Motor neuron (in vitro differentiated cells): Measurements from ENCODE around the gene TMEM45B. TPM values are rescaled to one million over a fixed set of nuclear protein-coding genes. Genes with fewer than 3 reads are reported as not detected.
"Not testable (repeated sequence)": the region's sequence is repeated elsewhere in the genome, so short reads cannot be mapped to it uniquely, and the experiment has no call there.

ENCODE experiments used
- ATAC-seq, 8 experiments: fragments of 200-7000 bp; cut with Tn5 transposase; replicated peaks in 6 of 8; 2 replicates each; pipeline ENCODE4 v1.8.0; 2021; ENCODE audit warnings: mild to moderate bottlenecking in 8 of 8, moderate library complexity in 8 of 8
- H3K27ac ChIP-seq, 2 donors: fragments of 250-450 bp; sonication (Bioruptor Pico); 2 replicates each; pipeline ENCODE4 v1.9.0; 2021; ENCODE audit warnings: antibody characterized with exemption in 2 of 2, mild to moderate bottlenecking in 2 of 2, moderate library complexity in 1 of 2
- H3K4me1 ChIP-seq, 2 donors: fragments of 250-450 bp; sonication (Bioruptor Pico); replicated peaks in 1 of 2; 2 replicates each; pipeline ENCODE4 v1.6.1; 2021; ENCODE audit warnings: antibody characterized with exemption in 2 of 2, mild to moderate bottlenecking in 2 of 2, moderate library complexity in 1 of 2
- H3K4me3 ChIP-seq, 5 donors: fragments of 250-450 bp; sonication (Bioruptor Pico); 2 replicates each; pipeline ENCODE4 v1.9.0; 2021; ENCODE audit warnings: antibody characterized with exemption in 5 of 5, mild to moderate bottlenecking in 5 of 5, moderate library complexity in 4 of 5
- WGBS, 10 experiments: fragments of 450-650 bp; shearing (Covaris generic); methylation state at CpG; one replicate each; pipeline ENCODE4 v1.0.0; 2022; 5-methylcytosine and 5-hydroxymethylcytosine counted together
- in situ Hi-C, 9 experiments: fragments of 400-800 bp; cut with MboI; loops; one replicate each; pipeline ENCODE4 v1.15.0; 2021; ENCODE audit warnings: low sequenced_read_pairs in 9 of 9, low pct_unique_long_range_greater_than_20kb in 2 of 9; ENCODE audit not compliant: unreplicated experiment in 9 of 9
- total RNA-seq, 8 experiments: library from RNA; unstranded; fragments of 300-600 nt; gene quantifications; 2 replicates each; pipeline versions ENCODE4 v1.2.3 to v1.2.4, GENCODE V29; 2022

TMEM45B gene
- total RNA-seq, 8 experiments from 2014 or later = 0.11 to 0.58 (median 0.21) TPM

DNA sequence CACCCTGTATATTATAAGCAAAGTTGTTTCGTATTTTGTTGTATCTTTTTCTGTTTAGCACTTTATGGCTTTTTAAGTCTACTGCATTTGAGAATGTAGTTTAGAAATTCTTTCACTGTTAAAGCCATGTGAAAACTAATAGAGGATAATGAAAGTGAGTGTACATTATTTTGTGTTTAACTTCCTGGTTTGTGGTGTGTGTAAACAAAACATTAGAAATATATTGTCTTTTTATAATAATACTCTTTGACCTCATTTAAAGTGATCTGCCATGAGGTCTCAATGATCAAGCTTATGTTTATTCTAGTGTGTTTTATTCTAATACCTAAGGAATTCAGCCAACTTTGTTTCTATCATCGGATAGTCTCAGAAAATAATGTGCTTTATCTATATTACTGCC is 27.4 kb upstream of the TMEM45B start:
- H3K4me3 ChIP-seq = no peak overlapping the region
- no peak for ATAC-seq
- 0 to 100% (median 62%) methylated on average over 1 to 2 of the region's 2 CpGs for WGBS, 10 experiments
- no peak overlapping the region for H3K27ac ChIP-seq
- H3K4me1 ChIP-seq = no peaks in the 10 kb centered on the region
- in situ Hi-C loops = no loop called here

DNA sequence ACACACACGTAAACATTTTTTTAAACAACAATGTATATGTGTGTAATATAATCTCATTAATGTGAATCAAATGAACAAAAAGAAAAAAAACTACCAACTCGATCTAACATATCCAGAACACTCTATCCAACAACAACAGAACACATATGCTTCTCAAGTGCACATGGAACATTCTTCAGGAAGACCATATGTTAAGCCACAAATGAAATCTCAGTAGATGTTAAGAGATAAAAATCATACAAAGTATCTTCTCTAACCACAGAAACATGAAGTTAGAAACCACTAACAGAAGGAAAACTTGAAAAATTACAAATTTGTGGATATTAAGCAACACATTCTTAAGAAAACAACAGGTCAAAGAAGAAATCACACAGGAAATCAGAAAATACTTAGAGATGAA is 25.5 kb upstream of the TMEM45B start:
- Histone ChIP-seq H3K27ac (no peak overlapping the region), H3K4me3 (no peak overlapping the region), H3K4me1 (no peaks in the 10 kb centered on the region)
- ATAC-seq = no peak
- WGBS, 10 experiments = 0 to 83% (median 52%) methylated on average over 1 to 2 of the region's 2 CpGs; no CpG with 5 or more reads in 1 of the 10 experiments
- in situ Hi-C loops = no loop called here

DNA sequence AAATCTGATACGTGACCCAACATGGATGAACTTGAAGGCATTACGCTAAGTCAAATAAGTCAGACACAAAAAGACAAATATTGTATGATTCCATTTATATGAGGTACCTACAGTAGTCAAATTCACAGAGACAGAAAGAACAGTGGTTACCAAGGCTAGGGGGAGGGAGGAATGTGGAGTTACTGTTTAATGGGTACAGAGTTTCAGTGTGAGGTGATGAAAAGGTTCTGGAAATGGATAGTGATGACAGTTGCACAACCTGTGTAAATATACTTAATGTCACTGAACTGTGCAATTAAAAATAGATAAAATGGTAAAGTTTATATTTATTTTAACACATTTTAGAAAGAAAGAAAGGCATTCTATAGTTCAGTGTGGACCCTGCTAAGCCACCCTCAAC is 24.1 kb upstream of the TMEM45B start:
- 70 to 100% (median 89%) methylated on average over 1 to 2 of the region's 2 CpGs; no CpG with 5 or more reads in 2 of the 10 experiments for WGBS, 10 experiments
- Histone ChIP-seq H3K27ac (no peak overlapping the region), H3K4me3 (no peak overlapping the region), H3K4me1 (no peaks in the 10 kb centered on the region)
- ATAC-seq = no peak
- in situ Hi-C loops = no loop called here

DNA sequence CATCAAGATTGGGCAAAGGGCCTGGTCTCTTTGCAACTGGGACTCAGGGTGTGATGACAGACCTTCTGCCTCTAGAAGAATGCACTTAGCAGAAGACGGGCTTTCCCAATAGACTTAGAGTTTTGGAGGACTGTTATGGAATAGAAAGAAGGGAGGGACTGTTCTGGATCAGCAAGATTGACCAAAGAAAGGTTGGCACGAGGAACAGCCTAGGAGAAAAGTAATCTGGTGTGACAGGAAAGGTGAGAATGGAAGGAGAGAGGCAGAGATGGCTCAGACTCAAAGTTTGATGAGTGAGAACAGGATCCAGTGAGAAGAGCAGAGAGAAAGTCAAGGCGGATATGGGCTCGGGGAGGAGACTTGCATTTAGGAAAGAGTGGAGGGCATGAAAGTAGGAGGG is 23.0 kb upstream of the TMEM45B start:
- in situ Hi-C loops = no loop called here
- H3K4me3 ChIP-seq = no peak overlapping the region
- H3K4me1 ChIP-seq = no peaks in the 10 kb centered on the region
- 0 to 70% (median 16%) methylated on average over 1 to 4 of the region's 4 CpGs; no CpG with 5 or more reads in 1 of the 10 experiments for WGBS, 10 experiments
- no peak overlapping the region for H3K27ac ChIP-seq
- ATAC-seq = no peak

DNA sequence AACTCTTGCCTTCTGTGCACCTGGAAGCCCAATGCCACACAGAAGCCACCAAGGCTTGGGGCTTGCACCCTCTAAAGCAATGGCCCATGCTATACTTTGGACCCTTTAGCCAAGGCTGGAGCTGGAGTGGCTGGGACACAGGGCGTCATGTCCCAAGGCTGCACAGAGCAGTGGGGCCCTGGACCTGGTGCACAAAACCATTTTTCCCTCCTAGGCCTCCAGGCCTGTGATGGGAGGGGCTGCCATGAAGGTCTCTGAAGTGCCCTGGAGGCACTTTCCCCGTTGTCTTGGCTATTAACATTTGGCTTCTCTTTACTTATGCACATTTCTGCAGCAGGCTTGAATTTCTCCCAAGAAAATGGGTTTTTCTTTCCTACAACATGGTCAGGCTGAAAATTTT is 20.6 kb upstream of the TMEM45B start:
- 0 to 38% (median 0%) methylated on average over 1 to 2 of the region's 2 CpGs; no CpG with 5 or more reads in 5 of the 10 experiments for WGBS, 10 experiments
- Histone ChIP-seq H3K27ac (no peak overlapping the region), H3K4me1 (no peaks in the 10 kb centered on the region), H3K4me3 (no peak overlapping the region)
- in situ Hi-C loops = no loop called here
- ATAC-seq = no peak

DNA sequence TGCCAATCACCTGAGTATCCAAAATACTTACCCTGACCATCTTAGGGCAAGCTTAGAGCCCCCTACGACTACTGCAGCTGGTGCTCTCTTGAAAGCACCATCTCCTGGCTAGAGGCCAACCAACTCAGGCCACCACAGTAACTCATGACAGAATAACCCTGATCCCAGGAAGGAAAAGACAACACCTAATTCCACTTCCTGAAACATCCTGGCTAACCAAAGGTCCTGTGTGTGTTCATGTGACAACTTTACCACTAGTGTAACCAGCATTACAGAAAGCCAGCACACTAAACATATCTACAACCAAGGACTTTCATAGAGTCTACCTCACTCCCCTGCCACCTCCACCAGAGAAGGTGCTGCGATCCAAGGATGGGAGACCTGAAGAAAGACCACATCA is 17.4 kb upstream of the TMEM45B start:
- no peaks in the 10 kb centered on the region for H3K4me1 ChIP-seq
- no peak overlapping the region for H3K4me3 ChIP-seq
- in situ Hi-C loops = no loop called here
- ATAC-seq = no peak
- H3K27ac ChIP-seq = no peak overlapping the region
- WGBS, 10 experiments = 0 to 77% (median 29%) methylated on average over 1 to 2 of the region's 2 CpGs; no CpG with 5 or more reads in 4 of the 10 experiments

DNA sequence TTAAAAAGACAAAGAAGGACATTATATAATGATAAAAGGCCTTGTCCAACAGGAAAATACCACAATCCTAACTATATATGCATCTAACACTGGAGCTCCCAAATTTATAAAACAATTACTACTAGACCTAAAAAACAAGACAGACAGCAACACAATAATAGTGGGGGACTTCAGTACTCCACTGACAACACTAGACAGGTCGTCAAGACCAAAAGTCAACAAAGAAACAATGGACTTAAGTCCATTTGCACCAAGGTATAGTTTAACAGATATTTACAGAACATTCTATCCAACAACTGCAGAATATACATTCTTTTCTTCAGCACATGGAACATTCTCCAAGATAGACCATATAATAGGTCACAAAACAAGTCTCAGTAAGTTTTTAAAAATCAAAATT is 15.5 kb upstream of the TMEM45B start:
- H3K4me3 ChIP-seq, H3K4me1 ChIP-seq, H3K27ac ChIP-seq, ATAC-seq, in situ Hi-C loops: not testable (repeated sequence)
- 0 to 67% (median 25%) methylated on average over 1 of the region's 1 CpG; no CpG with 5 or more reads in 4 of the 10 experiments for whole genome bisulfite sequencing, 10 experiments

DNA sequence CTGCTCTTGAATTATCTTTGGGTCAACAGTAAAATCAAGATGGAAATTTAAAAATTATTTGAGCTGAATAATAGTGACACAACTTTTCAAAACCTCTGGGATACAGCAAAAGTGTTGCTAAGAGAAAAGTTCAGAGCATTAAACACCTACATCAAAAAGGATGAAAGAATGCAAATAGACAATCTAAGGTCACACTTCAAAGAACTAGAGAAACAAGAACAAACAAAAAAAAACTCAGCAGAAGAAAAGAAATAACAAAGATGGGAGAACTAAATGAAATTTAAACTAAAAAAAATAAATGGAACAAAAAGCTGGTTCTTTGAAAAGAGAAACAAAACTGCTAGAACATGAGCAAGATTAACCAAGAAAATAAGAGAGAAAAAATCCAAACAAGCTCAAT is 15.0 kb upstream of the TMEM45B start:
- in situ Hi-C loops = no loop called here
- no peak overlapping the region for H3K27ac ChIP-seq
- ATAC-seq = no peak
- no peak overlapping the region for H3K4me3 ChIP-seq
- H3K4me1 ChIP-seq = no peaks in the 10 kb centered on the region

DNA sequence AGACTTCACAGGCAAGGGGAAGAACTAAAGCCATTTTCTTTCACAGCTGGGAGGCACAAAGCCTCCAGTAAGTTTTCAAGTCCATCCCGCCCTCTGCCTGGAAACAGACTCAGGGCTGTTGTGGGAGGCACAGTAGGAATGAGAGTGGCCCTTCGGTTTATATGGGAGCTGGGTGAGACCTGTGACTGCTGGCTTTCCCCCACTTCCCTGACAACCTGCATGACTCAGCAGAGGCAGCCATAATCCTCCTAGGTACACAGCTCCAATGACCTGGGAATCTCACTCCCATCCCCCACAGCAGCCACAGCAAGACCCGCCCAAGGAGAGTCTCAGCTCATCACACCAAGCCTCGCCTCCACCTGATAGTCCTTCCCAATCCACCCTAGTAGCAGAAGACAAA is 12.1 kb upstream of the TMEM45B start:
- 20 to 100% (median 72%) methylated on average over 1 to 2 of the region's 4 CpGs; no CpG with 5 or more reads in 4 of the 10 experiments for WGBS, 10 experiments
- Histone ChIP-seq H3K4me3 (no peak overlapping the region), H3K4me1 (no peaks in the 10 kb centered on the region), H3K27ac (no peak overlapping the region)
- in situ Hi-C loops = no loop called here
- ATAC-seq = peak in 2 of 8 experiments; percentile 69 to 73

DNA sequence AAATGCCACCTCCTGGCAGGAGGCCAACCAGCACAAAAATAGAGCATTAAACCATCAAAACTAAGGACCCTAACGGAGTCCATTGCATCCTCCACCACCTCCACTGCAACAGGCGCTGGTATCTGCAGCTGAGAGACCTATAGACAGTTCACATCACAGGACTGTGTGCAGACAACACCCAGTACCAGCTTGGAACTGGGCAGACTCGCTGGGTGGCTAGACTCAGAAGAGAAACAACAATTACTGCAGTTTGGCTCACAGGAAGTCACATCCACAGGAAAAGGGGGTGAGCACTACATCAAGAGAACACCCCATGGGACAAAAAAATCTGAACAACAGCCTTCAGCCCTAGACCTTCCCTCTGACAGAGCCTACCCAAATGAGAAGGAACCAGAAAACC is 11.6 kb upstream of the TMEM45B start:
- in situ Hi-C loops = no loop called here
- no peaks in the 10 kb centered on the region for H3K4me1 ChIP-seq
- ATAC-seq = no peak
- 13 to 86% (median 70%) methylated on average over 1 to 3 of the region's 3 CpGs; no CpG with 5 or more reads in 2 of the 10 experiments for WGBS, 10 experiments
- H3K27ac ChIP-seq = no peak overlapping the region
- H3K4me3 ChIP-seq = no peak overlapping the region

DNA sequence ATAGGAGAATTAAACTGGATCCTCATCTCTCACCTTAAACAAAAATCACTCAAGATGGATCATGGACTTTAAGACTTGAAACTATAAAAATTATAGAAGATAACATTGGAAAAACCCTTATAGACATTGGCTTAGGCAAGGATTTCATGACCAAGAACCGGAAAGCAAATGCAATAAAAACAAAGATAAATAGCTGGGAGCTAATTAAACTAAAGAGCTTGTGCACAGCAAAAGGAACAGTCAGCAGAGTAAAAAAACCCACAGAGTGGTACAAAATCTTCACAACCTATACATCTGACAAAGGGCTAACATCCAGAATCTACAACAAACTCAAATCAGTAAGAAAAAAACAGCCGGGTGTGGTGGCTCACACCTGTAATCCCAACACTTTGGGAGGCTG is 7.4 kb upstream of the TMEM45B start:
- 11 to 100% (median 79%) methylated on average over 1 to 2 of the region's 2 CpGs for WGBS, 10 experiments
- in situ Hi-C loops, H3K4me1 ChIP-seq, H3K27ac ChIP-seq, H3K4me3 ChIP-seq, ATAC-seq: not testable (repeated sequence)

DNA sequence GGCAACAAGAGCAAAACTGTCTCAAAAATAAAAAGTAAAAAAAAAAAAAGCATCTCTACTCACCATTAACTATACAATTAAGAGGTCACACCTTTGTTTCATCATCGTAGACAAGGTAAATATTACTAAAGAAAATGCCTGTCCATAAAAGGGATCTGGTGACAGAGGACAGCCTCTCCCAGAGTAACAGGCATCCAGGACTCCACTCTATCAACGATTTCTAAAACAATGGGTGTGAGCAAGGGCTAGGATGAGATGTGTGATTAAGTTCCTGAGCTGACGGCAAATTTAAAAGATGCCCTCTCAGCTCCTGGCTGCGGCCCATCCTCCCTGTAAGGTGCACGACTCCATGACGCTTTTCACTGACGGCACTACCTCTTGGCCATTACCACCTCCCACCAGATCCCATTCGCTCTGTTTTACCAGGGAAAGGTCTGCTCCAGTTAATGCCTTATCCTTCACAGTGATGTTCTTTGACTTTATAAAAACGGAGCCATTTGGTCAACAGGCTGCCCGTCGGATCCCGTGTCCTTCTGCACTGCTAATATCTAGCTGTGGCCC is 2.3 kb upstream of the TMEM45B start:
- H3K27ac ChIP-seq = no peak overlapping the region
- no peak for ATAC-seq
- H3K4me3 ChIP-seq = no peak overlapping the region
- H3K4me1 ChIP-seq = no peaks in the 10 kb centered on the region
- in situ Hi-C loops = no loop called here
- WGBS, 10 experiments = 0 to 100% (median 81%) methylated on average over 1 to 10 of the region's 12 CpGs

DNA sequence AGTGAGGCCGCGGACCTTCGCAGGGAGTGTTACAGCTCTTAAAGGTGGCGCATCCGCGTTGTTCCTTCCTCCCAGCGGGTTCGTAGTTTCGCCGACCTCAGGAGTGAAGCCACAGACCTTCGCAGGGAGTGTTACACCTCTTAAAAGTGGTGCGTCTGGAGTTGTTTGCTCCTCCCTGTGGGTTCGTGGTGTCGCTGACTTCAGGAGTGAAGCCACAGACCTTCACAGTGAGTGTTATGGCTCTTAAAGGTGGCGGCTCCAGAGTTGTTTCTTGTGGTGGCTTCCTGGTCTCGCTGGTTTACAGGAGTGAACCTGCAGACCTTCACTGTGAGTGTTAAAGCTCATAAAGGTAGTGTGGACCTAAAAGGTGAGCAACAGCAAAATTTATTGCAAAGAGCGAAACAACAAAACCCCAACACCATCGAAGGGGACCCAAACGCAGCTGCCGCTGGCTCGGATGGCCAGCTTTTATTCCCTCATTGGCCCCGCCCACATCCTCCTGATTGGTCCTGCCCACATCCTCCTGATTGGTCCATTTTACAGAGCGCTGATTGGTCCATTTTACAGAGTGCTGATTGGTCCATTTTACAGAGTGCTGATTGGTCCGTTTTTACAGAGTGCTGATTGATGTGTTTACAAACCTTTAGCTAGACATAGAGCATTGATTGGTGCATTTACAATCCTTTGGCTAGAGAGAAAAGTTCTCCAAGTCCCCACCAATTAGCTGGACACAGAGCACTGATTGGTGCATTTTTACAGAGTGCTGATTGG is 1.2 kb upstream of the TMEM45B start:
- Histone ChIP-seq H3K4me1 (no peaks in the 10 kb centered on the region), H3K4me3 (no peak overlapping the region), H3K27ac (no peak overlapping the region)
- 64 to 100% (median 90%) methylated on average over 1 to 18 of the region's 24 CpGs; no CpG with 5 or more reads in 3 of the 10 experiments for WGBS, 10 experiments
- ATAC-seq = no peak
- in situ Hi-C loops = no loop called here
